ENCODE results near the gene PRDM12.

DNA sequence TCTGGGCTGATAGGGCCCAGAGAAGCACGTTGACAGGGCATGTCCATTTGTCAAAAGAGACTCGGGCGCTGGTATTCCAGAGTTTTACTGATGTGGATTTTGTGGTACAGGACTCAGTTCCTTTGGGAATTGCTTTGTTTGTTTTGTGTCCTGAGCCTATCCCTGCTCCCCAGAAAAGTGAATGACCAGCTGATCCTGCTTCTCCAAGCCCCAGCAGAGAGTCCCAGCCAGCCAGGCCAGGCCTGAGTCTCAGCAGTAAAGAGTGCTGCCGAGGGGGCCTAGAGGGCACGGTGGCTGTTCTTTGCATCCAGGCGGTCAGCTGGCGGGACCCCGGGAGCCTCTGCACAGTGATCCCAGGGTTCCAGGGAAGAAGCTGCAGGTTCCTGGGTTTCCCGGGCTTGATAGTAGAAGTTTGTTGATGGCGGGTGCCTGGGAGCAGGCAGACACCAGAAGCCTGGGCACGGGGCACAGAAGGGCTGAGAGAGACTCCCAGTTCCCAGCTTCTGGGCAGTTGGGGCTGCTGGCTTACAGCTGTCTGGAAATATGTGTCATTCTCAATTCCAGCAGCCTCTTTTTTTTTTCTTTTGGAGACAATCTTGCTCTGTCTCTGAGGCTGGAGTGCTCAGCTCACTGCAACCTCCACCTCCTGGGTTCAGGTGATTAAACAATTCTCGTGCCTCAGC is 8.7 kb downstream of the PRDM12 start:
- no peak for TF ChIP-seq EZH2 (IDR thresholded peaks at IDR 0.05; ENCODE audit: borderline replicate concordance, low read depth, low read length, severe bottlenecking)
- TF ChIP-seq, protein P1, sequence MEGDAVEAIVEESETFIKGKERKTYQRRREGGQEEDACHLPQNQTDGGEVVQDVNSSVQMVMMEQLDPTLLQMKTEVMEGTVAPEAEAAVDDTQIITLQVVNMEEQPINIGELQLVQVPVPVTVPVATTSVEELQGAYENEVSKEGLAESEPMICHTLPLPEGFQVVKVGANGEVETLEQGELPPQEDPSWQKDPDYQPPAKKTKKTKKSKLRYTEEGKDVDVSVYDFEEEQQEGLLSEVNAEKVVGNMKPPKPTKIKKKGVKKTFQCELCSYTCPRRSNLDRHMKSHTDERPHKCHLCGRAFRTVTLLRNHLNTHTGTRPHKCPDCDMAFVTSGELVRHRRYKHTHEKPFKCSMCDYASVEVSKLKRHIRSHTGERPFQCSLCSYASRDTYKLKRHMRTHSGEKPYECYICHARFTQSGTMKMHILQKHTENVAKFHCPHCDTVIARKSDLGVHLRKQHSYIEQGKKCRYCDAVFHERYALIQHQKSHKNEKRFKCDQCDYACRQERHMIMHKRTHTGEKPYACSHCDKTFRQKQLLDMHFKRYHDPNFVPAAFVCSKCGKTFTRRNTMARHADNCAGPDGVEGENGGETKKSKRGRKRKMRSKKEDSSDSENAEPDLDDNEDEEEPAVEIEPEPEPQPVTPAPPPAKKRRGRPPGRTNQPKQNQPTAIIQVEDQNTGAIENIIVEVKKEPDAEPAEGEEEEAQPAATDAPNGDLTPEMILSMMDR (IDR thresholded peaks at IDR 0.05; ENCODE audit: borderline replicate concordance, extremely low read depth, low read length, poor library complexity, severe bottlenecking) = no peak

Data from DND-41 (cell line).